ENCODE measurements around the gene INTS1.
A peak's percentile ranks its signal among the peaks of the same experiment; 100 is the strongest.

The INTS1 gene

DNA sequence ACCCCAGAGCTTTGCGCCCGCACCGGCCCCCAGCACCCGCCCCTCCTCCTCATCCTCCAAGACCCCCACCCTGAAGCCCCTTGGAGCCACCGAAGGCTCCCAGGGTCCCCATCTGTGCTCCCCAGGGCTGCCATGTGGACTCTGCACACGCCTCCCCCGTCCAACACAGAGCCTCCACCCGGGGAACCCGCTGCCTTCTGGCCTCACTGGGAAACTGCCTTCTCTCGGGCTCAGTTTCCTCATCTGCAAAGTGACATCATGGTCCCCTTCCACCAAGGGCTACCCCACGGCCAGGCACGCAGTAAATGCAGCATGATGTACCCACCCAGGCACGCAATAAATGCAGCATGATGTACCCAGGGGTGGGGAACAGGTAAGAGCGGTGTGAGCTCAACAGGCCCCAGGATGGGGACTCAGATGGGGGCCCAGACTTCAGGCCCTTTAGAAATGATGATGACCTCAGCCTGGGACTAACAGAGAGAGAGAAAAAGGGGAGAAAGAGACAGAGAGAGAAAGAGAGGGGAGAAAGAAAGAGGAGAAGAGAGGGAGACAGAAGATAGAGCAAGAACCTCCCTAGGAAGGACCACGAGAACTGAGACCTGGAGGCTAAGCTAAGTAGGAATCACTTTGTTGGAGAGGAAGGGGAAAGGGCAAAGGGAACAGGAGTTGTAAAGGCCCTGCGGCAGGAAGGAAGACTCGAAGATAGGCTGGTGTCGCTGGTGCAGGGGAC lies 42.4 kb downstream of the INTS1 start:
- Mint-ChIP-seq H3K4me1 (peaks cover 8% of the 10 kb centered on the region), H3K36me3 (ENCODE audit: low read depth) (no peaks in the 10 kb centered on the region), H3K27ac (no peak overlapping the region), H3K9me3 (no peaks in the 10 kb centered on the region), H3K4me3 (no peak overlapping the region), H3K27me3 (peaks cover 1% of the 10 kb centered on the region)
- DNase-seq (no peak), ATAC-seq (no peak)

DNA sequence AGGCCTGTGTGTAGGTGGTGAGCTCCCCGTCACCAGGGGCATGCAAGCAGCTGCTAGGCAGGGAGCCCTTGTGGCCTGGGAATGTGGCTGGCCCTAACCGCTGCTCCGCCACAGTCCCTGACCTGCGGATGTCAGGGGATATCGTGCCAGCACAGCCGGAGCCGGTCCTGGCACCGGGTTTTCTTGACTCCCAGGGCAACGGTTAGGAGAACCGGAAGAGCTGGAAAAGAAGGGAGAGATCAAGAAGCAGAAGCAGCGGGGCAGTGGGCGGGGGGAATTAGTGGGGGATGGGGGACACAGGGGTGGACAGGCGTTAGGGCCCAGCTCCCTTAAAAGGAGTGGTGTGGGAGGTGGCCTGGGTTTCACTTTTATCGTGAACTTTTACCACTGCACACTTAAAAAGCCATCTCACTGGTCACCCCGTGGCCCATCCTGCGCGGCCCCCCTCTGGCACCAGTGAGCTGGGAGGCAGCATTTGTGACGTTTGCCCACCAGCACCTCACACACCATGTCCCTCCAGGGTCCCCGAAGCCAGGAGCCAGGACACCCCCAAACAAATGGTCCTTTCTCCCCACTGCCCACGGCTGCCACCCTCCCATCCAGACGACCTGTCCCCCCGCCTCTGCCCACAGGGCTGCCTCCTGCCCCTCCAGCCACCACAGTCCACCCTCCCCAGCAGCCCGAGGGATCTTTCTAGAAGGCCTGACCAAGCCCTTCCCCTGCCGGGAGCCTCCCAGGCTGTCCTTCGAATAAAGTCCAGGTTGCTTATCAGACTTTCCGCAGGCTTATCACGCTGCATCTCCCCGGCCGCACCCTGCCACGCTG lies 43.2 kb downstream of the INTS1 start:
- peaks cover 8% of the 10 kb centered on the region for H3K4me1 Mint-ChIP-seq
- H3K36me3 Mint-ChIP-seq (ENCODE audit: low read depth): no peaks in the 10 kb centered on the region
- H3K9me3 Mint-ChIP-seq: no peaks in the 10 kb centered on the region
- DNase-seq (no peak), ATAC-seq (no peak)
- peaks cover 1% of the 10 kb centered on the region for H3K27me3 Mint-ChIP-seq
- H3K4me3 Mint-ChIP-seq: no peak overlapping the region
- H3K27ac Mint-ChIP-seq: peak overlapping the region; percentile 22

DNA sequence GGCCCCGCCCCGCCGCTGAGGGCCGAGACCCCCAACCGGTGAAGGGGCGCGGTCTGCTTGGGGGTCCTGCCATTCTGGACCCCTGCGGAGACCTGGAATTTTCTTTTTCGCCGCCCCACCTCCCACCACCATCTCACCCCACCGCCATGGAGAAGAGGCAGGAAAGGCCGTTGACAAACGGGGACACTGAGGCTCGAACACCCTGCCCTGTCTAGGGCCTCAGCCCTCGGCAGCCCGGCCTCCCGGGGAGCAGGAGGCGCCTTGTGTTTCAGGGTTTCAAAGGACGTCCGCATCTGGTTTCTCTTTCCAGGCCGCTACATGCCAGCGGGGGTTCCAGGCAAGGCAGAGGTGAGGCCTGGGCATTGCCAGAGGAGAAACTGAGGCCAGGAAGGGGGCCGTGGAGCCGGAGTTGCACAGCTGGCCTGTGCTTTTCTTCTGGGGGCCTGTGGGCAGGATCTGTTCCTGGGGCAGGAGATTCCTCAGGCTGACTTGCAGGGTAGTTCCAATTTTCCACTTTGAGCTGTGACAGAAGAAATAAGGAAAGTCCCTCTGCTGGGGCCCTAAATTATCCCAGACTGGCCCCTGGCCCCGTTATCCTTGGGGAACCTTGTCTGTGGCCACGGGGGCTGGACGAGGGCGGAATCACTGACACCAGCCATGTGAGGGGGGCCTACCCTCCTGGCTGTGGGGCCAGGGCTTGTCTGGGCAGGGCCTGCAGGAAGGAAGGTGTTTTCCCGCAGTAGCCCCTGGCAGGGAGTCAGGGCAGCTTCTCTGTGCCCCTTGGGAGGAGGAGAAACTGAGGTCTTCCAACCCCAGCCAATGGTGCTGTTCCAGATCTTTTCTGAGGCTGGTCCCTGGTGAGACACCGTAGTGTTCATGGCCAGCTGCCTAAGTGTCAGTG lies 44.0 kb downstream of the INTS1 start:
- DNase-seq (no peak), ATAC-seq (no peak)
- Mint-ChIP-seq H3K4me3 (peak overlapping the region; percentile 14), H3K4me1 (peaks cover 8% of the 10 kb centered on the region), H3K27ac (peak overlapping the region; percentile 22), H3K36me3 (ENCODE audit: low read depth) (no peaks in the 10 kb centered on the region), H3K27me3 (peaks cover 1% of the 10 kb centered on the region), H3K9me3 (no peaks in the 10 kb centered on the region)

DNA sequence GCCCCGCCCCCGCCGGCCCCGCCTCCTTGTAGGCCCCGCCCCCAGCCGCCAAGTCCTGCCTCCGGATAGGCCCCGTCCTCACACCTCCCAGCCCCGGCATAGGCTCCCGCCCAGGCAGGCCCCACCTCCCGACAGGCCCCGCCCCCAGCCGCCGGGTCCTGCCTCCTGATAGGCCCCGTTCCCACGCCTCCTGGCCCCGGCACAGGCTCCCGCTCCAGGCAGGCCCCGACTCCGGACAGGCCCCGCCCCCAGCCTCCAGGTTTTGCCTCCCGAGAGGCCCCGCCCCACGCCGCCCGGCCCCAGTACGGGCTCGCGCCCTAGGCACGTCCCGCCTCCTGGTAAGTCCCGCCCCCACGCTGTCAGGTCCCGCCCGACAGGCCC lies 44.7 kb downstream of the INTS1 start:
- H3K36me3 Mint-ChIP-seq (ENCODE audit: low read depth): no peaks in the 10 kb centered on the region
- H3K4me1 Mint-ChIP-seq: peaks cover 8% of the 10 kb centered on the region
- no peak overlapping the region for H3K27ac Mint-ChIP-seq
- ATAC-seq (peak; percentile 93), DNase-seq (peak; percentile 98)
- H3K9me3 Mint-ChIP-seq: no peaks in the 10 kb centered on the region
- peaks cover 1% of the 10 kb centered on the region for H3K27me3 Mint-ChIP-seq
- H3K4me3 Mint-ChIP-seq: peak overlapping the region; percentile 69

DNA sequence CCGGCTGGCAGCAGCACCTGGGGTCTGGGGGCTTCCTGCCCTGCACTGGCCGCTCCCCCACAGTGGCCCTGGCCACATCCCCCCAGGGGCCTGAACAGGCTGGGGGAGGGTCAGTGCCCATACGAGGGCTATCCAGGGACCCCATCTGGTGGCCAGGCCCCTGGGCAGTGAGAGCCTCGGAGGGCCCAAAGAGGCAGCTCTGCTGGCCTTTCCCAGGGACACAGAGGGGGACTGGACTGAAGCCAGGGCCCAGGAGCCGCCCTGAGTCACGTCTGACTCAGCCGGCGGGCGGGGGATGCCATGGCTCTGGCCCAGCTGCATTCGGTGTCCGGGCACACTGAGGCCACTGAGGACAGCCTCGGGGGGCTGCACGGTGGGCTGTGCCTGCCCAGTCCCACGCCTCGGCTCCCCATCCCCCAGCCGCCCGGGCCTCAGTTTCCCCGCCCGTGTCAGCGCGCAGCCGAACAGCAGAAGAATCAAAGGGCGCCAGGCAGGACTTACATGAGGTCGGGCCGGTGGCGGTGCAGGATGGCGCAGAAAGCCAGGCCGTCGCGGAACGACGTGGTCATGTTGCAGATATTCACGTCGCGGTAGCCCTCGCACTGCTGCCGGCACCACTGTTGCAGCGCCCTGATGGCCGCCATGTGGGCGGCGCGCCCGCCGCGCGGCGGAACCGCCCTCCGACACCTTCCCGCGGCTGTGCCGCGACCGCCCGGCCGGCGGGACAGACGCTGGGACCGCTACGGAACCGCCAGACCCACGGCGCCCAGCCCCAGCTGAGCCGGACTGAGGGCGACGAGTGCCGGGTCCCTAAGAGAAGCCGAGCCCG lies 45.3 kb downstream of the INTS1 start, which contains the start of gene MICALL2:
MICALL2 (minus strand) TSS at position 788 of the 829 bp plus-strand sequence; CDS start at position 644, 144 bp downstream.
- H3K4me1 Mint-ChIP-seq: peaks cover 8% of the 10 kb centered on the region
- H3K9me3 Mint-ChIP-seq: no peaks in the 10 kb centered on the region
- DNase-seq (peak; percentile 44), ATAC-seq (peak; percentile 26)
- H3K36me3 Mint-ChIP-seq (ENCODE audit: low read depth): no peaks in the 10 kb centered on the region
- no peak within 1 kb of the TSS for H3K27ac Mint-ChIP-seq
- peak within 1 kb of the TSS; percentile 69 for H3K4me3 Mint-ChIP-seq
- peaks cover 1% of the 10 kb centered on the region for H3K27me3 Mint-ChIP-seq

DNA sequence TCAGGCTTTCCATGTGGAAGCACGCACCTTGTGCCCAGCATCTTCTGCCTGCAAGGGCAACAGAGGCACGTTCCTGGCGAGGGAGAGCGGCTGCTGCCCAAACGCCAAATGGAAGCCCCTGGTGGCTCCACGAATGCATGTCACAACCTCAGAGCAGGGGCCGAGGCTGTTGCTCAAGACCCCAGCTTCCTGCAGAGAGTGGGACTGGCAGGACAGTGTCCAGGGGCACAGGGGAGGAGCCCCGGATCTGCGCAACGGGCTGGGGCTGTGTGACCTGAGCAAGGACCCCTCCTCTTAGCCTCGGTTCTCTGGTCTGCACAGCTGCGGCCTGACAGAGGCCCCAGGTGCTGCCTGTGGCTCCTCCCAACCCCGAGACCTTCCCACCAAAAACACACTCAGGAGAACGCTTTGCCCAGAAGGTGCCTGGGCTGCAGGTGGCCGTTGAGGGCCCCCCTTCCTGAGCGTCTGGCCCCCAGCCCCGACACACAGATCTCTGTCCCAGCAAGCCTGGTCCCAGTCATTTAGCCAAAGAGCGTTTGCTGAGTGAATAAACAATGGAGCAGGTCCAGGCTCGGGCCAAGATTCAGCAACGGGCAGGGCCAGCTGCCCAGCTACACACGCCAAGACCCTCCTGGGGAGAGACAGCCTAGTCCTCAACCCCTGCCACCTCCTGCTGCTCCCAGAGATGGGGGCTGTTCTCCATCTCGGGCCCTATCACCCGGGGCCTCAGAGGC lies 46.1 kb downstream of the INTS1 start:
- no peaks in the 10 kb centered on the region for H3K36me3 Mint-ChIP-seq (ENCODE audit: low read depth)

DNA sequence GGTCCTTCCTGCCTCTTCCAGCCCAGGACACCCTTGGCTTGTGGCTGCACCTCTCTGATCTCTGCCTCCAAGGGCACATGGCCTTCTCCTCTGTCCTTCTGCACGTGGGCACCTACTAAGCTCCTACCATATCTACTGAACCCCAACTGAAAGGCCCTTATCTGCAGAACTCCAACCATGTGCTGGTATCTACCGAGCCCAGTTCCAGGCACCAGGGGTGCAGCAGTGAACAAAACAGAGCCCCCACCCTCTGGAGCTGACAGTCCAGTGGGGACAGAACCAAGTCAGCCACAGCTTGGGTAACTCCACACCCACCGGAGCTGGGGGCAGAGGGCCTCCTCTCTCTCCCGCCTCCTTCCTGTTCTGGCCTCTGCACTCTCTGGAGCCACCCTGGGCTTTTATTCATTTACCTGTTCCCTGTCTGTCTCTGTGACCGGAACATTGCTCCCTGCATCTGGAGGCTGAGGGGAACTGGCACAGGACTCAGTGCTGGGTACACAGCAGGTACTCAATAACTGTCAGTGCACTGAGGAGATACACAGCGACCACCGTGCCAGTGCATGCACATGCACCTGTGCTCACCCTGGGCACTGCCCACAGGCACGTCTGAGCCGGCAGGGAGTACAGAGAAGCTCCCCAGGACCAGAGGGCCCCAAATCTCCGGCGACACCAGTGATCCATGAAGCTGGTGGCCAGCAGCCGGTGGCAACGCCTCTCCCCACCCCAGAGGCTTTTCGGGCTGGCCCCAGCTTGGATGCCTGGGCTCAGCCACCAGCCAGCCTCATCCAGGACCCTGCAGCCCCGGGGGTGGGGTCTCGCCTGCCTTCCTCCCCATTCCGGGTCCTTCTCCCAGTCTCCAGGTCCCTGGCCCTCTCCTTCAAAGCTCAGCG lies 46.9 kb downstream of the INTS1 start:
- DNase-seq (no peak), ATAC-seq (no peak)
- Mint-ChIP-seq H3K27me3 (peaks cover 1% of the 10 kb centered on the region), H3K4me3 (no peak overlapping the region), H3K36me3 (ENCODE audit: low read depth) (no peaks in the 10 kb centered on the region), H3K27ac (no peak overlapping the region), H3K4me1 (peaks cover 8% of the 10 kb centered on the region), H3K9me3 (no peaks in the 10 kb centered on the region)

More for the DNA sequence above, 46.1 kb downstream of the INTS1 start:
- peak overlapping the region; percentile 51 for H3K4me3 Mint-ChIP-seq
- no peak for ATAC-seq
- no peaks in the 10 kb centered on the region for H3K9me3 Mint-ChIP-seq
- no peak for DNase-seq
- peaks cover 1% of the 10 kb centered on the region for H3K27me3 Mint-ChIP-seq
- peaks cover 8% of the 10 kb centered on the region for H3K4me1 Mint-ChIP-seq
- H3K27ac Mint-ChIP-seq: no peak overlapping the region

DNA sequence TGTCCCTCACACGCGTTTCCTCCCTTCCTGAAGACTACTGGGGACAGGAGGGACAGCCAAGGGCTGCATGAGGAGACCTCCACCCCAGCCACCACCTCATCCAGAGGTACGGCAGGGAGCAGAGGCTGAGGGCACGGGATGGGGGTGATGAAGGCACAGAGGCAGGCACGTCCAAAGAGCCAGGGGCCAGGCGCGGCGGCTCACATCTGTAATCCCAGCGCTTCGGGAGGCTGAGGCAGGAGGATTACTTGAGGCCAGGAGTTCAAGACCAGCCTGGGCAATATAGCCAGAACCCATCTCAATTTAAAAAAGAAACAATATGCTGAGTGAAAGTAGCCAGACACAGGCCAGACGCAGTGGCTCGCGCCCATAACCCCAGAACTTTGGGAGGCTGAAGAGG lies 48.2 kb downstream of the INTS1 start:
- DNase-seq: no peak
- Mint-ChIP-seq H3K27me3 (peaks cover 1% of the 10 kb centered on the region), H3K27ac (no peak overlapping the region), H3K4me3 (no peak overlapping the region), H3K4me1 (peaks cover 8% of the 10 kb centered on the region), H3K9me3 (no peaks in the 10 kb centered on the region), H3K36me3 (ENCODE audit: low read depth) (no peaks in the 10 kb centered on the region)
- ATAC-seq: no peak

DNA sequence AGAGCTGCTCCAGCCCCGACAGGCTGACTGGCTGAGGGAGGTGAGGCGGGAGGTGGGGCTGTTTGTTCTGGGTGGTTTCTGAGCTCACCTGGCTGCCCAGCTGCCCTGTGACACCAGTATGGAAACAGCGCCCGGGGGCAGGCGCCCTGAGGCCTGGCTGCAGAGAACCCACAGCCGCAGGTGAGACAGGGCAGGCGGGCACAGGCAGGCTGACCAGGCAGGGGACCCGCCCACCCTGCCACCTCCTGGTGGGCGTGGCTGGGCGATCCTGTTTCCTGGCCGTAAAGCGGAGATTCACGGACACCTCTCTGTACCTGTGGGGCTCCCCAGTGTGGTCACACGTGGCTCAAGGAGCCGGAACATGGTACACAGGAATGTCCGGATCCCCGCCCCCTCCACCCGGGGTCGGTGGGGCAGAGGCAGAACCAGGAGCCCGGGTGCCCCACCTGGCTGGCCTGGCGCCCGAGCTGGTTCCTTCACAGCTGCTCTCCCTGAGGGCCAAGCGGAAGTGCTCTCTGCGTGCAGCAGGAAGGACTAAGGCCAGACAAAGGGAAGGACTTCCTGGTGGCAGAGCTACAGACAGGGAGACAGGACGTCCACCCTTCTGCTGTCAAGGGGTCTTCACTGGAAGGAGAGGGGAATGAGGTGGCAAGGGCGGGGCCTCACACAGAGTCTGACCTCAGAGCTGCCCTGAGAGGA lies 48.8 kb downstream of the INTS1 start:
- no peak overlapping the region for H3K27ac Mint-ChIP-seq
- H3K9me3 Mint-ChIP-seq: no peaks in the 10 kb centered on the region
- H3K27me3 Mint-ChIP-seq: peaks cover 1% of the 10 kb centered on the region
- no peaks in the 10 kb centered on the region for H3K36me3 Mint-ChIP-seq (ENCODE audit: low read depth)
- DNase-seq (no peak), ATAC-seq (no peak)
- no peak overlapping the region for H3K4me3 Mint-ChIP-seq
- peaks cover 5% of the 10 kb centered on the region for H3K4me1 Mint-ChIP-seq

DNA sequence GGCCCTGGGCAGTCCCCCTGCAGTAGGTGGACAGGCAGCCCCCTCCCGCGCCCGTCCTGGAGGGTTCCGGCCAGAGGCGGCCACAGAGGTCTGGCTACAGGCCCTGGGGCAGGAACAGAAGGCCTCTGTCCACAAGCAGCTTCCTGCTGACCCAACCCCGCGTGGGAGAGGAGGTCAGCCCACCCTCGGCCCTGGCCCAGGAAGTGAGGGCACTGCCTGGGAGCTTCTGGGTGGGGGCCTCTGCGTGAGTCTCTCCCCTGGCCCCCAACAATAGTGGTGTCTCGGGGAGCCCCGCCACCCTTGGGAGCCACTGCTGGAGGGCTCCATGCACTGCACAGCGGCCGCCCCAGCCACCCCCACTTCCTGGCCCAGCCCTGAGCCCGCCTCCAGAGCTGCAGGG lies 49.6 kb downstream of the INTS1 start:
- Mint-ChIP-seq H3K4me3 (no peak overlapping the region), H3K36me3 (ENCODE audit: low read depth) (no peaks in the 10 kb centered on the region), H3K27ac (no peak overlapping the region), H3K9me3 (no peaks in the 10 kb centered on the region), H3K4me1 (peaks cover 4% of the 10 kb centered on the region), H3K27me3 (peaks cover 1% of the 10 kb centered on the region)
- DNase-seq (no peak), ATAC-seq (no peak)

DNA sequence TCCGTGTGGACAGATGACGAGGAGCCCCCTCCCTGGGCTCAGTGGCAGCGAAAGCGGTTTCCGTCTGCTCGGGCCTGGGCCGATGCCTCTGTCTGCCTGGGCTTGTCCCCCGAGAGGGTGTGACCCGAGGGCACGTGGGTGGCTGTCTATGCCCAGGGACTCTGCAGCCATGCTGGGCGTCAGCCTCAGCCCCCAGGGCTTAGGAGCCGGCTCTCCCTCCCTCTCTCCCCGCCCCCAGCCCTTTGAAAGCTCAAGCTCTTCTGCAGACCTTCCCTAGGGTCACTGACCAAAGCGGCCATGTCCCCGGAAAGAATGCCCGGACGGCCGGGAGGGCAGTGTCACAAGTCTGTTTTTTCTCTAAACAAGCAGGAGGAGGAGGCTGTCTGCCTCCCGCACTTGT lies 52.0 kb downstream of the INTS1 start:
- H3K4me3 Mint-ChIP-seq: no peak overlapping the region
- ATAC-seq (no peak), DNase-seq (no peak)
- no peaks in the 10 kb centered on the region for H3K4me1 Mint-ChIP-seq
- H3K27me3 Mint-ChIP-seq: peaks cover under 1% of the 10 kb centered on the region
- H3K36me3 Mint-ChIP-seq (ENCODE audit: low read depth): no peaks in the 10 kb centered on the region
- no peaks in the 10 kb centered on the region for H3K9me3 Mint-ChIP-seq
- no peak overlapping the region for H3K27ac Mint-ChIP-seq

DNA sequence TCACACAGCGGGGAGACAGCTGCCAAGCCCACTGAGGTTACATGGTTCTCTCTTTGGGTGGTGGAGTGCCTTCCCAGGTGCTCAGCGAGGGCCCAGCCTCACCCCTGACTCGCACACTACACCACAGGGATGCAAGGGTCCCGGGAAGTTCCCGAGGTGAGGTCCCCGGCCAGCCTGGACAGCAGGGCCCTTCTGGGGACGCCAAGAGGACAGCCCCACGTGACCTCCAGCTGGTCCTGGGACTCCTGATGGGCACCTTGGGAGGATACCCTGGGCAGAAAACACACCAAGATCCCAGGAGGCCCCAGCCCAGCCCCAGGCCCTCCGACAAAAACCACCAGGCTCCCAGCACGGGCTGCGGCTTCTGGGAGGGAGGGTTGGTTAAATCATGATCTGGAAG lies 53.2 kb downstream of the INTS1 start:
- ATAC-seq (no peak), DNase-seq (no peak)
- no peaks in the 10 kb centered on the region for H3K36me3 Mint-ChIP-seq (ENCODE audit: low read depth)
- H3K27ac Mint-ChIP-seq: no peak overlapping the region
- no peak overlapping the region for H3K4me3 Mint-ChIP-seq
- no peaks in the 10 kb centered on the region for H3K9me3 Mint-ChIP-seq
- no peaks in the 10 kb centered on the region for H3K27me3 Mint-ChIP-seq
- H3K4me1 Mint-ChIP-seq: no peaks in the 10 kb centered on the region

Data from activated naive CD8-positive, alpha-beta T cell treated with anti-CD3 and anti-CD28 coated beads, Interleukin-2, amount 50 U/mL, for 24 hours (primary cell).